Measurements from ENCODE around the gene COQ8B. TPM values are rescaled to one million over a fixed set of nuclear protein-coding genes. Genes with fewer than 3 reads are reported as not detected.

Gene COQ8B
- total RNA-seq, 1 donor from 2014 or later, result 29.7 TPM

DNA sequence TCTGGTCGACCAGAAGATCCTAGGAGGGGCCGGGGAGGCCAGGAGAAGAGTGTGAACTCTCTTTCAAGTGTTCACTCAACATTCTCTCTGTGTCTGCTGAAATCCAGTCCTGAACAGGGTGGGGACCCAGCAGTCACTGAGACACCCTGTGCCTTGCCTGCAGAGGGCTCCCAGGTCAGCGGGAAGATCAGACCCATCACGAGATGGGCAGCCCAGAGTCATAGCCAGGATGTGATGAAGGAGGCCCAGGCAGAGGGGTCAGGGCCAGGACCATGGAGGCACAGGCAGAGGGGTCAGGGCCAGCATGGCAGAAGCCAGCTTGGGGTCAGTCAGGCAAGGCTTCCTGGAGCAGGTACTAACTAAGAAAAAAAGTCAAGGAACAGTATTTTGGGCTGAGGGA is 35.6 kb downstream of the COQ8B start:
- Mint-ChIP-seq H3K9me3 (ENCODE audit: low read depth) (no peaks in the 10 kb centered on the region), H3K4me3 (ENCODE audit: unreplicated experiment) (no peak overlapping the region), H3K36me3 (ENCODE audit: low read depth) (peaks cover 39% of the 10 kb centered on the region), H3K27me3 (ENCODE audit: low read depth) (no peaks in the 10 kb centered on the region), H3K27ac (ENCODE audit: unreplicated experiment) (peak overlapping the region; percentile 57), H3K4me1 (ENCODE audit: low read depth) (peaks cover 3% of the 10 kb centered on the region)
- TF ChIP-seq, protein P1, sequence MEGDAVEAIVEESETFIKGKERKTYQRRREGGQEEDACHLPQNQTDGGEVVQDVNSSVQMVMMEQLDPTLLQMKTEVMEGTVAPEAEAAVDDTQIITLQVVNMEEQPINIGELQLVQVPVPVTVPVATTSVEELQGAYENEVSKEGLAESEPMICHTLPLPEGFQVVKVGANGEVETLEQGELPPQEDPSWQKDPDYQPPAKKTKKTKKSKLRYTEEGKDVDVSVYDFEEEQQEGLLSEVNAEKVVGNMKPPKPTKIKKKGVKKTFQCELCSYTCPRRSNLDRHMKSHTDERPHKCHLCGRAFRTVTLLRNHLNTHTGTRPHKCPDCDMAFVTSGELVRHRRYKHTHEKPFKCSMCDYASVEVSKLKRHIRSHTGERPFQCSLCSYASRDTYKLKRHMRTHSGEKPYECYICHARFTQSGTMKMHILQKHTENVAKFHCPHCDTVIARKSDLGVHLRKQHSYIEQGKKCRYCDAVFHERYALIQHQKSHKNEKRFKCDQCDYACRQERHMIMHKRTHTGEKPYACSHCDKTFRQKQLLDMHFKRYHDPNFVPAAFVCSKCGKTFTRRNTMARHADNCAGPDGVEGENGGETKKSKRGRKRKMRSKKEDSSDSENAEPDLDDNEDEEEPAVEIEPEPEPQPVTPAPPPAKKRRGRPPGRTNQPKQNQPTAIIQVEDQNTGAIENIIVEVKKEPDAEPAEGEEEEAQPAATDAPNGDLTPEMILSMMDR (IDR thresholded peaks at IDR 0.05), result no peak
- DNase-seq (ENCODE audit: low spot score), result no peak

DNA sequence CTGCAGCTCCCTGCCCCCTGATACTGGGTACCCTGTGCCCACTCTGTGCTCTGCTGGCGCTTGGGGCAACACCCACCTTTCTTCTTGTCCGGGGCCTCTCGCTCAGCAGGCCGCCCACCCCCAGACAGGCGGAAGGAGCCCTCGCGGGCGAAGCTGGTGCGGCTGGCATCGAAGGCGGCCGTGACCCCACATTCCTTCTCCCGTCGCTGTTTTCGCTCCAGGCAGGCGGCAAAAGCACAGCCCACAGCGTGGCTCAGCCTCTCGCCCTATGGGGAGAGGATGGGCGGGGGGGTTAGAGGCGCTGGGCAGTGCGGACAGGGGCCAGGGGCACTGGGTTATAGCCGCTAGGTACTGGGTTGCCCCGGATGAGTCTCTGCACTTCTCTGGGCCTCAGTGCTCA is 39.5 kb downstream of the COQ8B start:
- Mint-ChIP-seq H3K4me3 (ENCODE audit: unreplicated experiment) (no peak overlapping the region), H3K4me1 (ENCODE audit: low read depth) (no peaks in the 10 kb centered on the region), H3K36me3 (ENCODE audit: low read depth) (peaks cover 20% of the 10 kb centered on the region), H3K27ac (ENCODE audit: unreplicated experiment) (no peak overlapping the region), H3K27me3 (ENCODE audit: low read depth) (no peaks in the 10 kb centered on the region), H3K9me3 (ENCODE audit: low read depth) (no peaks in the 10 kb centered on the region)
- DNase-seq (ENCODE audit: low spot score), result no peak
- TF ChIP-seq, protein P1 (IDR thresholded peaks at IDR 0.05), result no peak

DNA sequence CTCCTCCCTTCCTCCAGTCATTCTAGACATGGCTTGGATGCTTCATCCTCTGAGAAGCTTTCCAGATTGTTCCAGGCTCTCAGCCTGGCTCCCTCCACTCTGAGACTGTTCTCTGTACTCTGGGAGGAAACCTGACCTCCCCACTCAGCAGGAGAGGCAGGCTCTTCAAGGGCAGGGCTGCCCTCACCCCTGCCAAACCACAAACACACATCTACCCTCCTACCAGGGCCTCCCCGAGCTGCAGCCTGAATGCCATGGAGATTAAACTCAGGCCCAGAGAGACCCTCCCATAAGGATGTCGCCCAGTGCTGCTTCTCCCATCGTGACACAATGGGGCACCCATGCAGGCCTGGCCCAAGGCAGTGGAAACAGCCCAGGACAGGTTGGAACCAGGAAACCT is 42.4 kb downstream of the COQ8B start:
- Mint-ChIP-seq H3K4me1 (ENCODE audit: low read depth) (no peaks in the 10 kb centered on the region), H3K27me3 (ENCODE audit: low read depth) (no peaks in the 10 kb centered on the region), H3K4me3 (ENCODE audit: unreplicated experiment) (no peak overlapping the region), H3K27ac (ENCODE audit: unreplicated experiment) (no peak overlapping the region), H3K9me3 (ENCODE audit: low read depth) (no peaks in the 10 kb centered on the region), H3K36me3 (ENCODE audit: low read depth) (peaks cover 31% of the 10 kb centered on the region)
- TF ChIP-seq, protein P1 (IDR thresholded peaks at IDR 0.05), result no peak
- no peak for DNase-seq (ENCODE audit: low spot score)

DNA sequence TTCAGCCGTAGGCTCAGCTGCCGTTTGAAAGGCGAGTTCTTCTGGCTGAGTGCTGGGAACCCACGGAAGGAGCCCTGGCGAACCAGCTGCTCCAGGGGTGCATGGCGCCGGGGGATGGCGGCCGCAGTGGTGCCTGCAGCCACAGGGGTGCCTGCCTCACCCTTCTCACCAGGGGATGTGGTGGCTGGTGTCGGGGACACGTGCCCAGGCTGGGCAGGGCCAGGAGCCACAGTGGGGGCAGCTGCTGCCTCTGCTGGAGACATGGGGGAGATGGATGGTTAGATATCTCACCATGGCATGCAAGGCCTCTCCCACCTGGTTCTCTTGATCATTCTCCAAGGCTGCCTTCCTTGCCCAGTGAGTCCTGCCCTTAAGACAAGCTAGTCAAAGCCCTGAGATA is 43.3 kb downstream of the COQ8B start:
- peaks cover 33% of the 10 kb centered on the region for H3K36me3 Mint-ChIP-seq (ENCODE audit: low read depth)
- TF ChIP-seq, protein P1 (IDR thresholded peaks at IDR 0.05), result no peak
- no peak overlapping the region for H3K27ac Mint-ChIP-seq (ENCODE audit: unreplicated experiment)
- H3K27me3 Mint-ChIP-seq (ENCODE audit: low read depth), result no peaks in the 10 kb centered on the region
- H3K4me3 Mint-ChIP-seq (ENCODE audit: unreplicated experiment), result no peak overlapping the region
- H3K4me1 Mint-ChIP-seq (ENCODE audit: low read depth), result no peaks in the 10 kb centered on the region
- DNase-seq (ENCODE audit: low spot score), result no peak
- no peaks in the 10 kb centered on the region for H3K9me3 Mint-ChIP-seq (ENCODE audit: low read depth)

DNA sequence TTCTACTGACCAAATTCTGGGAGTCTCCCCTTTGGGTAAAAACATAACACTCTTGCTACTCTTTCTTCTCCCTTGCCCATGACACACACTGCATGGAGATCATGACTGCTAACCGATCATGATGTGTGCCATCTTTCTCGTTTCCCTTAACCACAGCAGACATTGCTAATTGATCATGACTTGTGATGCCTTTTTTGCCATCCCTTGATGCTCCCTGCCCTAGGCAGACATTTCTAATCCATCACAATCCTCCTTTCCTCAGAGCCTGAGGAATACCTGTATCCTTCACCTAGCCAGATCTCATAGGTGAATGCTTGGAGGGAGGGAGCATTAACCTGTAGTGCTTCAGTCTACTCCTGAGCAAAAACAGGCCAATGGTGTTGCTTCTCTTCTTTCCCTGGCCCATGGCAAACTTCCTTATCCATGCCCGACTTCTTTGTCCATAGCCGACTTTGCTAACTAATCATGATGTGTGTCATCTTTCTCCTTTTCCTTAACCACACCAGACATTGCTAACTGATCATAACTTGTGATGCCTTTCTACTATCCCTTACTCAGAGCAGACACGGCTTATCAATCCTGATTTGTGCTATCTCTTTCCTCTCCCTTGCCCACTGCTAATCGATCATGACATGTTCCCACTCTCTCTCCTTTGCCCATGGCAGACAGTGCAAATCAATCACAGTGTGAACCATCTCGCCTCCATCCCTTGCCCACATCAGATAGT is 44.0 kb downstream of the COQ8B start:
- Mint-ChIP-seq H3K4me1 (ENCODE audit: low read depth) (no peaks in the 10 kb centered on the region), H3K27me3 (ENCODE audit: low read depth) (no peaks in the 10 kb centered on the region), H3K4me3 (ENCODE audit: unreplicated experiment) (no peak overlapping the region), H3K27ac (ENCODE audit: unreplicated experiment) (no peak overlapping the region), H3K36me3 (ENCODE audit: low read depth) (peaks cover 32% of the 10 kb centered on the region), H3K9me3 (ENCODE audit: low read depth) (no peaks in the 10 kb centered on the region)
- no peak for DNase-seq (ENCODE audit: low spot score)
- TF ChIP-seq, protein P1 (IDR thresholded peaks at IDR 0.05), result no peak

All from chondrocyte (in vitro differentiated cells).